Testis (tissue), 3 donors: ENCODE measurements around the gene NCF2. TPM values are rescaled to one million over a fixed set of nuclear protein-coding genes. Genes with fewer than 3 reads are reported as not detected.
"Not testable (repeated sequence)": the region's sequence is repeated elsewhere in the genome, so short reads cannot be mapped to it uniquely, and the experiment has no call there.

Experiments
- DNase-seq: peaks from one replicate; pipeline ENCODE4 v3.0.0-alpha.2; 2019
- H3K27ac ChIP-seq, 2 donors: fragments of 200-600 bp; sonication (generic); one replicate each; pipeline ENCODE4 v1.5.1; 2019
- H3K27me3 ChIP-seq: fragments of 200-600 bp; sonication (generic); one replicate; pipeline ENCODE4 v1.5.1; 2019
- H3K36me3 ChIP-seq: fragments of 200-600 bp; sonication (generic); one replicate; pipeline ENCODE4 v1.5.1; 2017; ENCODE audit warnings: low read depth; ENCODE audit errors: missing control alignments
- H3K4me1 ChIP-seq: fragments of 200-600 bp; sonication (generic); one replicate; pipeline ENCODE4 v1.5.1; 2019
- H3K4me3 ChIP-seq, 2 donors: fragments of 200-600 bp; sonication (generic); one replicate each; pipeline ENCODE4 v1.5.1; 2017 to 2019
- H3K9me3 ChIP-seq: fragments of 200-600 bp; sonication (generic); one replicate; pipeline ENCODE4 v1.5.1; 2017
- POLR2A ChIP-seq: fragments of 450-650 bp; IDR thresholded peaks from one replicate; pipeline ENCODE4 v1.6.1; 2017; ENCODE audit warnings: antibody characterized with exemption, mild to moderate bottlenecking, moderate library complexity
- WGBS, 2 donors: methylation state at CpG; one replicate each; pipeline ENCODE4 v1.1.5; 2018; 5-methylcytosine and 5-hydroxymethylcytosine counted together
- intact Hi-C: fragments of 100-400 bp; cut with DNase I; formaldehyde crosslinking; loops from one replicate; pipeline ENCODE4 v1.15.1; 2023; ENCODE audit warnings: low total_unique reads
- polyA plus RNA-seq: library from polyadenylated mRNA; stranded (reverse); fragments of 350-450 nt; fragmentation: Illumina TruSeq; extraction: RNeasy Lipid Tissue Mini Kit (QIAGEN cat#74804); gene quantifications from one replicate; pipeline ENCODE4 v1.2.3, GENCODE V29; 2014; ENCODE audit warnings: low read depth, low replicate concordance; ENCODE audit not compliant: insufficient read depth
- total RNA-seq, 2 donors: library from RNA; depleted of rRNA; stranded (reverse); fragments of >200 nt; gene quantifications; one replicate each; pipeline ENCODE4 v1.2.3, GENCODE V29; 2016
- TF ChIP-seq, protein P1 (sequence below), 3 experiments: fragments of 450-650 bp in 2 of 3; fragments of 200-600 bp in 1 of 3; sonication (generic) in 1 of 3; IDR thresholded peaks; one replicate each; pipeline ENCODE4 v1.5.1; 2016 to 2019; ENCODE audit warnings: antibody characterized with exemption in 3 of 3, mild to moderate bottlenecking in 2 of 3, moderate library complexity in 1 of 3

NCF2 gene
- total and polyA plus RNA-seq, 3 donors from 2014 or later, result 1.3 to 7.8 (median 3.7) TPM

DNA sequence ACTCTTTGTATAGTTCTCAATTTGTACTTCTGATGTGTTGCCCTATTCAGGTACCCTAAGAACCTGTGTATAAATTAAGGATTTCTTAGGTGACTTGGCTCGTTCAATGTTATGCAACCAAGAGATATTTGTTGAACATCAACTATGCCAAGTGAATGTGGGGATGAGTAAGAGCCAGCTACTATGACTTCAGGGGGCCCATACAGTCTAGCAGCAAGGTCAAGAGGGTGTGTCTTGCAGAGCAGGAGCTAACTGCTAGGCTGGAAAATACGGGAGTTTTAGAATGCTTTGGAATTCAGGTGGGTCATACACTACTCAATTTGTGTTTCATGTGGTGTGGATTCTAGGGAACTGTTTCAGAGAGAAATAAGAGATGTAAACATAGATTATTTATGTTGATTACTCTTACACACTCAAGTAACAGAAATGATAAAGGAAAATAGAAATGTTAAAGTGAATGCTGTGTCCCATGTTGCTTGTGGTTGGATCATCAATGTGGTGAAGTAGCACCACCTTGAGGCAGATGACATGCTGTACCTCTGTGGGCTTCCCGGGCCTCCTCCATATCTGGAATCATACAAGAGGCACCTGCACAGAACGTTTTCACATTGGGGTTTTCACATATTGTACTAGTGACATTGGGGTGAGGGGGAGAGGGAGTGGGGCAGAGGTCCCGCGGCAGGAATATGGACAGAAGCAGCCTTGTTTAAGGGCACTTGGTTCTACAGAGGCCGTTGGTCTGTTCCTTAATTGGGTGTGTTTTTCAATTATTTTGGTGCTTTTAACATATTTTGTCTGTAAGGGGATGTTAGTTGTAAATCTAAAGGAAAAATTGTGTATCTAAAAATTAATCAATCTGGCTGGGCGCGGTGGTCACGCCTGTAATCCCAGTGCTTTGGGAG lies 32.9 kb upstream of the NCF2 start:
- Histone ChIP-seq H3K4me3 (no peak overlapping the region), H3K9me3 (no peaks in the 10 kb centered on the region), H3K4me1 (peaks cover 16% of the 10 kb centered on the region), H3K36me3 (no peaks in the 10 kb centered on the region), H3K27ac (no peak overlapping the region), H3K27me3 (no peaks in the 10 kb centered on the region)
- TF ChIP-seq, protein P1, sequence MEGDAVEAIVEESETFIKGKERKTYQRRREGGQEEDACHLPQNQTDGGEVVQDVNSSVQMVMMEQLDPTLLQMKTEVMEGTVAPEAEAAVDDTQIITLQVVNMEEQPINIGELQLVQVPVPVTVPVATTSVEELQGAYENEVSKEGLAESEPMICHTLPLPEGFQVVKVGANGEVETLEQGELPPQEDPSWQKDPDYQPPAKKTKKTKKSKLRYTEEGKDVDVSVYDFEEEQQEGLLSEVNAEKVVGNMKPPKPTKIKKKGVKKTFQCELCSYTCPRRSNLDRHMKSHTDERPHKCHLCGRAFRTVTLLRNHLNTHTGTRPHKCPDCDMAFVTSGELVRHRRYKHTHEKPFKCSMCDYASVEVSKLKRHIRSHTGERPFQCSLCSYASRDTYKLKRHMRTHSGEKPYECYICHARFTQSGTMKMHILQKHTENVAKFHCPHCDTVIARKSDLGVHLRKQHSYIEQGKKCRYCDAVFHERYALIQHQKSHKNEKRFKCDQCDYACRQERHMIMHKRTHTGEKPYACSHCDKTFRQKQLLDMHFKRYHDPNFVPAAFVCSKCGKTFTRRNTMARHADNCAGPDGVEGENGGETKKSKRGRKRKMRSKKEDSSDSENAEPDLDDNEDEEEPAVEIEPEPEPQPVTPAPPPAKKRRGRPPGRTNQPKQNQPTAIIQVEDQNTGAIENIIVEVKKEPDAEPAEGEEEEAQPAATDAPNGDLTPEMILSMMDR (IDR thresholded peaks at IDR 0.05), result peak in 2 of 3 experiments; percentile 40 to 52
- no peak for TF ChIP-seq POLR2A
- 54 to 61% methylated on average over 10 of the region's 10 CpGs for WGBS, 2 donors
- DNase-seq, result peak; percentile 75
- intact Hi-C loops, result no loop called here

DNA sequence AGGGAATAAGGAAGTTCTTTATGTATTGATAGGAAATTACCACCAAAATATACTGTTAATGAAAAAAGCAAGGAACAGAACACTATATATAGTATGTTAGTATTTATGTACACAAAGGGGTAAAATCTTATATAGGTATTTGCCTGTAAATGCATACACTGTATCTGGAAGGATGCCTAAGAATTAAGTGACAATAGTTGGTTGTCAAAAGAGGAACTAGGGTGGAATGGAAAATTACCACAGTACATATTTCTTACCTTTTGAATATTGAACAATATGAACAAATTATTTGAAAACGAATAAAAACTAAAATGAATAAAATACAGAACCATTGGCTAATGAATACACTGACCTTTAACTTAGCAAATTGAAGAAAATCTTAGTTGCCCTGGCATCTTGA lies 31.8 kb upstream of the NCF2 start:
- Histone ChIP-seq H3K4me3 (no peak overlapping the region), H3K9me3 (no peaks in the 10 kb centered on the region), H3K27ac (no peak overlapping the region), H3K27me3 (no peaks in the 10 kb centered on the region), H3K36me3 (no peaks in the 10 kb centered on the region), H3K4me1 (peaks cover 16% of the 10 kb centered on the region)
- DNase-seq, result no peak
- intact Hi-C loops, result no loop called here
- WGBS, 2 donors, result 71 to 73% methylated on average over 1 of the region's 1 CpG
- TF ChIP-seq, protein P1 (IDR thresholded peaks at IDR 0.05), result no peak
- TF ChIP-seq POLR2A, result no peak

DNA sequence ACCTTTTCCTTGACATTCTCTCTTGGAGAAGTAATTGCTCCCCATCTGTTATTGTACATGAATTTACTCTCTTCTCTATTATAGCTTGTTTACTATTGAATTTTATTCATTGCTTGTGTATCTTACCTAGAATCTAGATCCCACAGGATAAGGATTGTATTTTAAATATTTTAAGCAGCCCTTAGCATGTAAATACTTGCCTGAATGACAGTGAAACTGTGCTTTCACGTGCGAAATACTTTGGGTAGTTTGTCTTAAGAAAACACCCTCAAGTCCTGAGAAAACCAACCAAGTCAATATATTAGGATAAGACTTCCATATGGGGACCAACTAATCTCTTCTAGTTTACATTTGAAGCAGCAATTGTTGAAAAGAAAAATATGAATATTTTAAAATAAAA lies 30.1 kb upstream of the NCF2 start:
- Histone ChIP-seq H3K4me3 (no peak overlapping the region), H3K27me3 (no peaks in the 10 kb centered on the region), H3K27ac (no peak overlapping the region), H3K4me1 (peaks cover 3% of the 10 kb centered on the region), H3K9me3 (no peaks in the 10 kb centered on the region), H3K36me3 (no peaks in the 10 kb centered on the region)
- TF ChIP-seq POLR2A, result no peak
- TF ChIP-seq, protein P1 (IDR thresholded peaks at IDR 0.05), result no peak
- DNase-seq, result no peak
- intact Hi-C loops, result no loop called here
- WGBS, 2 donors, result 83 to 89% methylated on average over 2 of the region's 2 CpGs

DNA sequence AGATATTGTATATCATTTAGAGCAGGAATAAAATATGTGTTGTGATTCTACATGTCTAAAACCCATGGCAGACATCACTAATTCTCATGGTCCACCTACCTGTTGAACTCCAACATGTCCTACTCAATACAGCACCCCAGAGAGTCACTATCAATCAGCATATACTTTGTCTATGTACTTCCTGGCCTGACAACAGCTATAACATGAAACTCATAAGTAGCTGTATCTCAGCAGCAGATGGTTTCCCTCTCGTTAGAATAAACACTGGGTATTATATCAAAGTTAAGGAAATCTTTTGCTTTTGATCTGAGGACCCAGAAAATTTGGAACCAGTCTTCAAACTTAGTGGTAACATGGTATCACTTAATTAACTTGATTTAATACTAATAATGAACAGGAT lies 29.5 kb upstream of the NCF2 start:
- no peaks in the 10 kb centered on the region for H3K36me3 ChIP-seq
- no peak overlapping the region for H3K4me3 ChIP-seq
- 78 to 85% methylated on average over 1 of the region's 1 CpG for WGBS, 2 donors
- TF ChIP-seq, protein P1 (IDR thresholded peaks at IDR 0.05), result no peak
- no peak for TF ChIP-seq POLR2A
- no peak overlapping the region for H3K27ac ChIP-seq
- H3K27me3 ChIP-seq, result no peaks in the 10 kb centered on the region
- DNase-seq, result no peak
- H3K9me3 ChIP-seq, result no peaks in the 10 kb centered on the region
- intact Hi-C loops, result no loop called here
- H3K4me1 ChIP-seq, result peaks cover 3% of the 10 kb centered on the region

DNA sequence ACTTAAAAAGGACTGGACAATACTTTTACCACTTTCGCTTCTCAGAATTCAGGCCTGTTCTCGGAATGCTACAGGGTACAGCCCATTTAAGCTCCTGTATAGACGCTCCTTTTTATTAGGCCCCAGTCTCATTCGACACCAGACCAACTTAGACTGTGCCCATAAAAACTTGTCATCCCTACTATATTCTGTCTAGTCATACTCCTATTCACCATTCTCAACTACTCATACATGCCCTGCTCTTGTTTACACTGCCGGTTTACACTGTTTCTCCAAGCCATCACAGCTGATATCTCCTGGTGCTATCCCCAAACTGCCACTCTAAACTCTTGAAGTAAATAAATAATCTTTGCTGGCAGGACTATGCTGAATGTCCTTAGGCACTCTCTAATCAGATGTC lies 27.9 kb upstream of the NCF2 start:
- H3K36me3 ChIP-seq, H3K27me3 ChIP-seq, H3K9me3 ChIP-seq, H3K27ac ChIP-seq, H3K4me3 ChIP-seq, intact Hi-C loops, DNase-seq, H3K4me1 ChIP-seq: not testable (repeated sequence)
- 90 to 99% methylated on average over 5 of the region's 5 CpGs for WGBS, 2 donors

DNA sequence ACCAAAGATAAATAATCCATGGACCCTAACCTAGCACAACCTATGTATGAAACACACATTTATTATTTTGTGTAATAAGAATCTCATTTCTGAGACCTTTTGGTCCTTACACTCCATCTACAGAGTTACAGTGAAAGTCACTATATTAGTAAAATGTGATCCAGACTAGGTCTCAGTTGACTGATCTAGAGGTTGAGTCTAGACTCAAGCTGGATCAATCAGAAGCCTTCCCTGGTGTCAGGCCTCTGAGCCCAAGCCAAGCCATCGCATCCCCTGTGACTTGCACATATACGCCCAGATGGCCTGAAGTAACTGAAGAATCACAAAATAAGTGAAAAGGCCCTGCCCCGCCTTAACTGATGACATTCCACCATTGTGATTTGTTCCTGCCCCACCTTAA lies 22.7 kb upstream of the NCF2 start:
- DNase-seq, H3K4me3 ChIP-seq, H3K9me3 ChIP-seq, H3K27me3 ChIP-seq, H3K27ac ChIP-seq, intact Hi-C loops, H3K36me3 ChIP-seq, H3K4me1 ChIP-seq: not testable (repeated sequence)
- WGBS, 2 donors, result 97 to 98% methylated on average over 3 of the region's 3 CpGs
